SW 1271 (cell line): Measurements from ENCODE around the gene LRRTM4.
"Not testable (repeated sequence)": the region's sequence is repeated elsewhere in the genome, so short reads cannot be mapped to it uniquely, and the experiment has no call there.

ENCODE experiments used
- DNase-seq, 2 experiments: peaks; one replicate each; lab custom pipeline; 2025; lab: John Stamatoyannopoulos, UW

Gene LRRTM4

DNA sequence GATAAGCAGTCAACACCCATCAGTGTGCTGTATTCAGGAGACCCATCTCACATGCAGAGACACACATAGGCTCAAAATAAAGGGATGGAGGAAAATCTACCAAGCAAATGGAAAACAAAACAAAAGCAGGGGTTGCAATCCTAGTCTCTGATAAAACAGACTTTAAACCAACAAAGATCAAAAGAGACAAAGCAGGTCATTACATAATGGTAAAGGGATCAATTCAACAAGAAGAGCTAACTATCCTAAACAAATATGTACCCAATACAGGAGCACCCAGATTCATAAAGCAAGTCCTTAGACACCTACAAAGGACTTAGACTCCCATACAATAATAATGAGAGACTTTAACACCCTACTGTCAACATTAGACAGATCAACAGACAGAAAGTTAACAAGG, 358.2 kb downstream of the LRRTM4 start:
- DNase-seq: not testable (repeated sequence)

DNA sequence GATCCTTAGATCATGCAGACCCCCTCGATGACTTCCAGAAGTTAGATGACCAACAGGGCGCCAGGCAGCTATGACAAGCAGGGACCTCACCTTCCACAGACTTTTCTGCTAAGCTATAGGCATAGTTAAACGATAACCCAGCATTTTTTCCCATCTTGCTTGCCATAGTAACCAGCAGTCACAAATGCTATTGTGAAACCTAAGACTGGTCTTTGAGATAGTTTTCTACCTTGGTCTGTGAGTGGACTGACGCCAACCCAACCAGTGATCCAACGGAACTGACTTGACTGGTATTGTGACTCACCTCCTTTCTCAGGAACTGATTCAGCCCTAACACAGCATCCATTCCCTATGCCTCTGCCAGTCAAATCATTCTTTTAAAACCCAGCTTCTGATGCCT, 361.2 kb downstream of the LRRTM4 start:
- DNase-seq: peak; percentile 81 to 90

GRCh38 chr2:77156599-77156998, 365.6 kb downstream of the LRRTM4 start:
- DNase-seq: peak in 1 of 2 experiments; percentile 11

DNA sequence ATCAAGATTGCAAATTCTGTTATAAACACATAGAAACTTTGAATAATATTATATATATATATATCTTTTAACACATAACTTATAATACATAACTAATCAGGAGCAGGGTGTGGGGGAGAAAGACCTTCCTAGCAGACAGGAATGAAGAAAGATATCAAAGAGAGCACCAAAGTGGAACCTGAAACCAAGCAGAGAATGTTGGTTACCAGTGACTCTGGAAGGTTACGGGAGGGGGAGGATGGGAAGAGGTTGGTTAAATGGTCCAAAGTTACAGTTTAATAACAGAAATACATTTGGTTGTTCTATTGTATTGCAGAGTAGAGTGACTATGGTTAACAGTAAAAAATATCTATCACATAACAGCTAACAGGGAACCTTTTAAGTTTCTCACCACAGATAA, 366.7 kb downstream of the LRRTM4 start:
- DNase-seq: no peak

GRCh38 chr2:77149565-77149964, 372.6 kb downstream of the LRRTM4 start:
- no peak for DNase-seq

DNA sequence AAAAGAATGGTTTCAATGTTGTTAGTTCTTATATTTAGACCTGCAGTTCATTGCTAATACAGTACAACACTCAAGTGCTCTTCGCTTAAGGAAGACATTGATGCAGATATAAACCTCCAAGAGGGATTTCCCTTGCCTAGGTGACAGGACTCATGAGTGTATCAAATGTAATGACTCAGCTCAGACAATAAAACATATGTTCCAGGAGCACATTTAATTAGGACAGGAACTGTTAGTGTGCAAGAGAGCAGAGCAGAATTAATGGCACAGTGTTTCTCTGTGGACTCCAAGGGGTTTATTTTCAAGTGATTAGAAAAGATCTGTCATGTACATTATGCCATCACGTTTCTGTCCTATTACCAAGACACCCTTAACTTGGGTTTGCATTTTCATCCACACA, 375.0 kb downstream of the LRRTM4 start:
- no peak for DNase-seq

- DNase-seq: no peak
These were observed 377.4 kb downstream of the LRRTM4 start for GRCh38 chr2:77144772-77145171.

DNA sequence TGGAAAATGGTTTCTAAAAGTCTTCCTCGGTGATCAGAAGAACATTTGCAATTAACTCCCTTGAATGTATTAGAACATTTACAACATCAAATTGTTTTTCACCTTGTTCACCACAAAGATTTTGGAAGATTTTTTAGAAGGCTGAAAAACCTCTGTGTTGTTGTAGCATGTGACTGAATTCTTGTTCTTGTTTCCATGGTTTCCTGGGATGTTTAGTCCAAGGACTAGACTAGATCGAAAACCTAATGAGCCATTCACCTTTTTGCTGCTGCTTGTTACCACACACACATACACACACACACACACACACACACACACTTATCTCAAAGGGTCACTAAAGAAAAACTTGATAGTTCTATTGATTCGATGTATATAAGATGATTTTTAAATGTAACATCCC, 380.0 kb downstream of the LRRTM4 start:
- DNase-seq: no peak

DNA sequence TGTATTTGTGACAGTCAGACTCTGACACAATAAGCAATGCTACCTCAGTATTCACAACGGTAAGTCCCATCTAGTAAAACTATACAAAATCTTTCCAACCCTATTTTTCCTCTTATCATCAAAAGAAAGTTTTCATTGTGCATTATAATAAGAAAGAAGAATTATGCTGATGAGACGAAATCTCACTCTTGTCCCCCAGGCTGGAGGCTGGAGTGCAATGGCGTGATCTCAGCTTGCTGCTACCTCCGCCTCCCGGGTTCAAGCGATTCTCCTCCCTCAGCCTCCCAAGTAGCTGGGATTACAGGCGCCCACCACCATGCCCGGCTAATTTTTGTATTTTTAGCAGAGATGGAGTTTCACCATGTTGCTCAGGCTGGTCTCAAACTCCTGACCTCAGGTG, 393.7 kb downstream of the LRRTM4 start:
- DNase-seq: not testable (repeated sequence)

- no peak for DNase-seq
These were observed 394.8 kb downstream of the LRRTM4 start for GRCh38 chr2:77127345-77127744.

GRCh38 chr2:77121518-77121917, 400.7 kb downstream of the LRRTM4 start:
- no peak for DNase-seq

- no peak for DNase-seq
These were observed 402.8 kb downstream of the LRRTM4 start for GRCh38 chr2:77119333-77119732.

- no peak for DNase-seq
These were observed 413.3 kb downstream of the LRRTM4 start for GRCh38 chr2:77108915-77109314.

DNA sequence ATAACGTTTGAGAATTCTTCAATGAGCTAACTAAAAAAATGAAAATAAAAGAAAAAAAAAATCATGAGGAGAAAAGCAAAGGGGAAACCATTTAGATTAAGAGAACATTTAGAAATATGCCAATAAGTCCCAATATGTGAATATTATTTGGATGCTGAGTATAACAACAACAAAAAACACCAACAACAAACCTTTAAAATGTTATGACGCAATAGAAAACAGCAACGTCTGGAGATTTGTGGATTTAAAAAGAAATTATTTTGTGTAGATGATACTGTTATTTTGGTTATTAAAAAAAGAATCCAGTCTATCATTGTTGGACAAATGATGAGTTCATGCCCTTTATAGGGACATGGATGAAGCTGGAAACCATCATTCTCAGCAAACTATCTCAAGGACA, 417.2 kb downstream of the LRRTM4 start:
- DNase-seq: no peak

DNA sequence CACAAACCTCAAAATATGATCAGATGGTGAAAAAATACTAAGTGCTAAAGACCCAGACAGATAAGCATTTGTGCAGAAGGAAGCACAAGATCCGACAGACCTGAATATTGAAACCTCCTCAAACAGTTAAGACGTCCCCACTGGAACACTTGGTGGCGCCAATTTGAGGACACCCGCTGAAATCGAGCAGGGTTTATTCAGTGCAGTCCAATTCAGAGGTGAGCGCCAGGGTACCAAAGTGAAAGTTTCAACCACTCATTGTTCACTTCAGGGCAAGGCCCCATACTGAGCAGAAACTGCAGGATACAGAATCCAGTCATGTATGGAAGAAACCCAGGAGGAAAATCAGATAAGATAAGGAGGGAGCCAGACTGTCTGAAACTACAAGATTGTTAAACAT, 417.6 kb downstream of the LRRTM4 start:
- no peak for DNase-seq

DNA sequence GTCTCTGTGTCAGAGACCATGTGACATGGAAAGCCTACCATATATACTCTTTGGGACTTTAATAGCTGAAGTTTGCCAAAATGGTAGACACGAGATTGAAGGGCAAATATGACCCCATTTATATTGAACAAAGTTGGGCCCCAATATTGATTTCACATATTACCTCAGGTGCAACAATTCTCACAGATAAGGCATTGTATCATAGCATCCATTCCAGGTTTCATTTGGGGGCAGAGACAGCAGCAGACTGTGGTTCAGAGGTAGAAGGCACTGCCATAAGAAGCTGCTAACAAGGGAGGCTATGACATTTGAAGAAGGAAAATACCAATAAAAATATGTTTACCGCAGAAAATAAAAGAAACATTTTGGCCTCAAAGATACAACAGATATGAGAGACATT, 419.2 kb downstream of the LRRTM4 start:
- DNase-seq: no peak

- no peak for DNase-seq
These were observed 420.3 kb downstream of the LRRTM4 start for GRCh38 chr2:77101796-77102452.

GRCh38 chr2:77099961-77100360, 422.2 kb downstream of the LRRTM4 start:
- no peak for DNase-seq

GRCh38 chr2:77095525-77095924, 426.7 kb downstream of the LRRTM4 start:
- DNase-seq: not testable (repeated sequence)

DNA sequence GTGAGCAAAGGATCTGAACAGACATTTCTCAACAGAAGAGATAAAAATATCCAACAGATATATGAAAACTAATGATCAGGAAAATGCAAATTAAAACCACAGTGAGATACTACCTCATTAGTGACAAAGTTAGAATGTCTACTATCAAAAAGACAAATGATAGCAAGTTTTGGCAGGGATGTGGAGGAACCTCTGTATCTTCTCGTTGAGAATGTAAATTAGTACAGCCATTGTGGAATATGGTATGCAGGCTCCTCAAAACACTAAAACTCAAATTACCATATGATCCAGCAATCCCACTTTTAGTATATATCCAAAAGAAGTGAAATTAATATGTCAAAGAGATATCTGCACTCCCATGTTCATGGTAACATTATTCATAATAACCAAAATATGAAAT, 427.1 kb downstream of the LRRTM4 start:
- no peak for DNase-seq

DNA sequence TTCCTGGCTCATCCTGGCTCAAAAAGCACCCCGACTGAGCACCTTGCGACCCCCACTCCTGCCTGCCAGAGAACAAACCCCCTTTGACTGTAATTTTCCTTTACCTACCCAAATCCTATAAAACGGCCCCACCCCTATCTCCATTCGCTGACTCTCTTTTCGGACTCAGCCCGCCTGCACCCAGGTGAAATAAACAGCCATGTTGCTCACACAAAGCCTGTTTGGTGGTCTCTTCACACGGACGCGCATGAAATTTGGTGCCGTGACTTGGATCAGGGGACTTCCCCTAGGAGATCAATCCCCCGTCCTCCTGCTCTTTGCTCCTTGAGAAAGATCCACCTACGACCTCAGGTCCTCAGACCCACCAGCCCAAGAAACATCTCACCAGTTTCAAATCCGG, 433.8 kb downstream of the LRRTM4 start:
- DNase-seq: not testable (repeated sequence)

GRCh38 chr2:77087987-77088414, 434.2 kb downstream of the LRRTM4 start:
- no peak for DNase-seq

DNA sequence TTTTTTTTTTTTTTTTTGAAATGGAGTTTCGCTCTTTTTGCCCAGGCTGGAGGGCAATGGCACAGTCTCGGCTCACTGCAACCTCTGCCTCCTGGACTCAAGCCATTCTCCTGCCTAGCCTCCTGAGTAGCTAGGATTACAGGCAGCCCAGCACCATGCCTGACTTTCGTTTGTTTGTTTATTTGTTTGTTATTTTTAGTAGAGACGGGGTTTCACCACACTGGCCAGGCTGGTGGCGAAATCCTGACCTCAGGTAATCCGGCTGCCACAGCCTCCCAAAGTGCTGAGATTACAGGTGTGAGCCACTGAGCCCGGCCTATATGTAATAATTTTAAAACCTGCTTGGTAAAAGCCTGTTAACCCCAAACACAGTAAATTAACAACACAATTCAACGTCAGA, 435.7 kb downstream of the LRRTM4 start:
- no peak for DNase-seq

DNA sequence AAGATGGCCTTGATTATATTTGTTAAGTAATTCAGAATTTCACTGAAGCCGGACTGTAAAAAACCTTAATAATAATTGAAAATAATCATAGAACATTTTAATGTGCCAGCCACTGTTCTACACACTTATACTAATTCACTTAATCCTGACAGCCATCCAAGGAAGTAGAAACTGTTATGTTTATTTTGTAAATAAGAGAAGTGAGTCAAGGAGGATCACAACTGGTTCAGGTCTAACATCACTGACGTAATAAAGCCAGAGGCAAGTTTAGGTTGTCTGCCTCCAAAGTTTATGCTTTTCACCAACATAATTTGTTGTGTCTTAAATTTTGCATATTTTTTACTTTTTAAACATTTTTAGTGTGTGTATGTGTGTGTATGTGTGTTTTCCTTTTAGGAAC, 436.1 kb downstream of the LRRTM4 start:
- no peak for DNase-seq
